Adrenal gland (tissue), 12 donors: ENCODE data around the gene USP49. TPM values are rescaled to one million over a fixed set of nuclear protein-coding genes. Genes with fewer than 3 reads are reported as not detected.

Experiments used
- DNase-seq, 7 donors: peaks; one replicate each; pipeline ENCODE4 v3.0.0-alpha.2; 2019 to 2020
- H3K27ac ChIP-seq, 5 donors: fragments of 200-600 bp; sonication (generic) in 4 of 5; 1 replicate in 3 of 5; 2 replicates in 2 of 5; pipeline versions ENCODE4 v1.5.1 to v1.8.0; 2016 to 2020; ENCODE audit warnings: mild to moderate bottlenecking in 1 of 5
- H3K27me3 ChIP-seq: fragments of 200-600 bp; 2 replicates; pipeline ENCODE4 v1.8.0; 2021
- H3K36me3 ChIP-seq, 2 donors: fragments of 200-600 bp; replicated peaks in 1 of 2; 1 replicate in 1 of 2; 2 replicates in 1 of 2; pipeline versions ENCODE4 v1.5.1 to v1.8.0; 2018 to 2022
- H3K4me1 ChIP-seq, 2 donors: fragments of 200-600 bp; replicated peaks in 1 of 2; 1 replicate in 1 of 2; 2 replicates in 1 of 2; pipeline versions ENCODE4 v1.5.1 to v1.8.0; 2018 to 2021
- H3K4me3 ChIP-seq, 4 donors: fragments of 200-600 bp; sonication (generic) in 3 of 4; one replicate each; pipeline ENCODE4 v1.5.1; 2016 to 2018
- H3K9me3 ChIP-seq, 3 donors: fragments of 200-600 bp; sonication (generic) in 1 of 3; replicated peaks in 1 of 3; 1 replicate in 2 of 3; 2 replicates in 1 of 3; pipeline versions ENCODE4 v1.5.1 to v1.8.0; 2016 to 2021
- POLR2A ChIP-seq, 2 donors: fragments of 450-650 bp; IDR thresholded peaks; one replicate each; pipeline ENCODE4 v1.6.1; 2017; ENCODE audit warnings: antibody characterized with exemption in 2 of 2, mild to moderate bottlenecking in 2 of 2, moderate library complexity in 1 of 2
- WGBS, 4 donors: extraction: QIAGEN DNeasy Blood & Tissue Kit in 2 of 4; methylation state at CpG; one replicate each; pipeline versions ENCODE4 v1.1.5 to v1.1.7; 2013 to 2017; 5-methylcytosine and 5-hydroxymethylcytosine counted together
- intact Hi-C, 2 donors: fragments of 100-400 bp; cut with DNase I; formaldehyde crosslinking; loops; one replicate each; pipeline versions ENCODE4 v1.14.1 to v1.15.0; 2022 to 2023
- polyA plus RNA-seq, 3 donors: library from polyadenylated mRNA; stranded (reverse); fragments of 200-250 nt in 2 of 3; fragments of 350-450 nt in 1 of 3; fragmentation: Illumina TruSeq in 1 of 3; extraction: RNeasy Lipid Tissue Mini Kit (QIAGEN cat#74804) in 1 of 3; gene quantifications; one replicate each; pipeline ENCODE4 v1.2.3, GENCODE V29; 2013 to 2014
- total RNA-seq, 9 donors: library from RNA; depleted of rRNA in 4 of 9; stranded (reverse); fragments of >200 nt in 4 of 9; fragments of 120-200 nt in 1 of 9; fragmentation: NEBNext Ultra II Directional in 1 of 9; extraction: Animal tissue kit (Norgen Biotek cat#: 25700) in 1 of 9; gene quantifications; one replicate each; pipeline versions ENCODE4 v1.1.0 to v1.2.4, GENCODE V29; 2013 to 2023
- TF ChIP-seq, protein P1 (sequence below), 6 experiments: fragments of 450-650 bp in 4 of 6; fragments of 200-600 bp in 2 of 6; sonication (generic) in 1 of 6; IDR thresholded peaks; 1 replicate in 5 of 6; 2 replicates in 1 of 6; pipeline versions ENCODE4 v1.5.1 to v1.8.0; 2016 to 2021; ENCODE audit warnings: antibody characterized with exemption in 6 of 6, mild to moderate bottlenecking in 2 of 6, moderate library complexity in 1 of 6
- donor health status: healthy with polysubstance abuse.
- donor health status: Bipolar disorder and iron deficiency.
- donor health status: DM: yes; HTN: yes; CAD: no.
- donor health status: DM: no; HTN: no; CAD: no.
- donor health status: DM: no; HTN: no; CAD: no.
- donor health status: DM: yes; HTN: yes; CAD: no.

USP49 gene
- total and polyA plus RNA-seq, 12 donors: 1.5 to 6.2 (median 3.4) TPM

DNA sequence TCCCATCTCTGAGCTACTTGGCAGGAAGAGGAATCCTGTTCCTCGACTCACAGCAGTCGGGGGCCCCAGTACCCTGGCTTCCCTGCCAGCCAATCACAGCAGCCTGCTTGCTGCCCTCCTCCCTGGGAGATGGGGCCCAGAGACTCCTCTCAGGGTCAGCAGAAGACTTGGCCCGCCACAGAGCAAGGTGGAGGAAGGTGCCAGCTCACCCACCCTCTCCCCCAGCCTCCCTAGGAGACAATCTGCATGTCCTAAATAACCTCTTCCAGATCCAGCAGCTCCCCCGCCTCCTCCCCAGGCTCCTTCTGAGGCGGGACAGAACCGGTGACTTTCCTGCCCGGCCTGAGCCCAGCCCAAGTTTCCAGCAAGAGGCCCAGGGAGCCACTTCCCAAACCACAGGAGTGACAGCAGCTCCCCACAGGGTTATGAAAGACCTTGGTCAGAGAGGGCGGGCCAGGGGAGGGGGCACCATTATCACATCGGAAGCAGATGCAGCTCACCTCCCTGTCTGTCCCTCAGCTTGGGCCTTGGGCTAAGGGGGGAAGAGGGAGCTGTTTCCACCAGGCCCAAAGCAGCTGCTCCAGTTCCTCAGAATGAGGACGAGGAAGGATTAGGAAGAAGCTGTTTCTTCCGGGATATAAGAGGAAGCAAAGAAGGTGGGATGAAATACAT is 44.1 kb upstream of the USP49 start:
- 9 to 19% (median 14%) methylated on average over 4 to 11 of the region's 11 CpGs for WGBS, 4 donors
- Histone ChIP-seq H3K4me3 (no peak overlapping the region), H3K4me1 (peaks cover 28 to 68% of the 10 kb centered on the region in 2 donors)

DNA sequence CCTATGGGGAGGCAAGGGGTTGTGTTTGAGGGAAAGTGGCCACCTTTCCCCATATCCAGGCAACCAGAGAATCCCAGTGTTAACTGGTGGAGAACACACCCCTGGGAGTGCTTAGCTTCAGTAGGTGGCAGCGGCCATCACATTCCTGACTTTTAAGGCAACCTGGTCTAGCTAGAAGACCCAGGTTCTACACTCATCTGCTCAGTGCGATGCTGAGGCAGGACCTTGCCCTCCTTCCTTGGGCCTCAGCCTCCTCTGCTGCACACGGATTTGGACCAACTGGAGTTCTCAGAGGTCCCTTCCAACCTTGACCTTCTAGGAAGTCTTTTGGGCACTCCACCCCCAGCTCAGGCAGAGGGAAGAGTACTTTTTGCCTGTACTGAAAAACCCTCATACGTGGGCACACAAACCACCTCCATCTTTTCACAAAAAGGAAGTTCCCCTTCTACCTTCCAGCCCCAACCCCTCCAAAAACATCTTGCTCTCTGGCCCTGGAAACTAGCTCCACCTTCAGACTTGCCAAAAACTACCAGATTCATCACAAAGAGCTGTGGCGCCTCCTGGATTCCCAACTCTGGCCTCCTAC is 43.5 kb upstream of the USP49 start:
- peaks cover 28 to 62% of the 10 kb centered on the region in 2 donors for H3K4me1 ChIP-seq
- H3K27ac ChIP-seq: peak overlapping the region; percentile 37 to 97 (median 84)
- intact Hi-C loops: loop anchor here (5.0 to 10.0 kb wide), 3 partner anchors 94 to 154 kb away; partner anchors contain the start of genes PRICKLE4 (in 2 of the 2) and TOMM6 (in 2 of the 2)
- 0 to 44% (median 41%) methylated on average over 1 to 5 of the region's 5 CpGs for WGBS, 4 donors
- TF ChIP-seq POLR2A (IDR thresholded peaks at IDR 0.05): no peak
- TF ChIP-seq, protein P1, sequence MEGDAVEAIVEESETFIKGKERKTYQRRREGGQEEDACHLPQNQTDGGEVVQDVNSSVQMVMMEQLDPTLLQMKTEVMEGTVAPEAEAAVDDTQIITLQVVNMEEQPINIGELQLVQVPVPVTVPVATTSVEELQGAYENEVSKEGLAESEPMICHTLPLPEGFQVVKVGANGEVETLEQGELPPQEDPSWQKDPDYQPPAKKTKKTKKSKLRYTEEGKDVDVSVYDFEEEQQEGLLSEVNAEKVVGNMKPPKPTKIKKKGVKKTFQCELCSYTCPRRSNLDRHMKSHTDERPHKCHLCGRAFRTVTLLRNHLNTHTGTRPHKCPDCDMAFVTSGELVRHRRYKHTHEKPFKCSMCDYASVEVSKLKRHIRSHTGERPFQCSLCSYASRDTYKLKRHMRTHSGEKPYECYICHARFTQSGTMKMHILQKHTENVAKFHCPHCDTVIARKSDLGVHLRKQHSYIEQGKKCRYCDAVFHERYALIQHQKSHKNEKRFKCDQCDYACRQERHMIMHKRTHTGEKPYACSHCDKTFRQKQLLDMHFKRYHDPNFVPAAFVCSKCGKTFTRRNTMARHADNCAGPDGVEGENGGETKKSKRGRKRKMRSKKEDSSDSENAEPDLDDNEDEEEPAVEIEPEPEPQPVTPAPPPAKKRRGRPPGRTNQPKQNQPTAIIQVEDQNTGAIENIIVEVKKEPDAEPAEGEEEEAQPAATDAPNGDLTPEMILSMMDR (IDR thresholded peaks at IDR 0.05): no peak
- H3K27me3 ChIP-seq: no peaks in the 10 kb centered on the region
- H3K9me3 ChIP-seq: no peaks in the 10 kb centered on the region
- peaks cover 0 to 28% of the 10 kb centered on the region in 2 donors for H3K36me3 ChIP-seq
- DNase-seq: no peak
- no peak overlapping the region for H3K4me3 ChIP-seq

More for the DNA sequence above, 44.1 kb upstream of the USP49 start:
- TF ChIP-seq, protein P1 (IDR thresholded peaks at IDR 0.05): no peak
- peak in 1 of 2 donors; percentile 18 for TF ChIP-seq POLR2A (IDR thresholded peaks at IDR 0.05)
- H3K27ac ChIP-seq: peak overlapping the region; percentile 37 to 97 (median 84)
- H3K36me3 ChIP-seq: peaks cover 0 to 22% of the 10 kb centered on the region in 2 donors
- intact Hi-C loops: loop anchor here (5.0 to 10.0 kb wide), 3 partner anchors 95 to 155 kb away; partner anchors contain the start of genes PRICKLE4 (in 2 of the 2) and TOMM6 (in 2 of the 2)
- peak; percentile 34 to 74 (median 61) for DNase-seq
- no peaks in the 10 kb centered on the region for H3K27me3 ChIP-seq
- H3K9me3 ChIP-seq: no peaks in the 10 kb centered on the region

DNA sequence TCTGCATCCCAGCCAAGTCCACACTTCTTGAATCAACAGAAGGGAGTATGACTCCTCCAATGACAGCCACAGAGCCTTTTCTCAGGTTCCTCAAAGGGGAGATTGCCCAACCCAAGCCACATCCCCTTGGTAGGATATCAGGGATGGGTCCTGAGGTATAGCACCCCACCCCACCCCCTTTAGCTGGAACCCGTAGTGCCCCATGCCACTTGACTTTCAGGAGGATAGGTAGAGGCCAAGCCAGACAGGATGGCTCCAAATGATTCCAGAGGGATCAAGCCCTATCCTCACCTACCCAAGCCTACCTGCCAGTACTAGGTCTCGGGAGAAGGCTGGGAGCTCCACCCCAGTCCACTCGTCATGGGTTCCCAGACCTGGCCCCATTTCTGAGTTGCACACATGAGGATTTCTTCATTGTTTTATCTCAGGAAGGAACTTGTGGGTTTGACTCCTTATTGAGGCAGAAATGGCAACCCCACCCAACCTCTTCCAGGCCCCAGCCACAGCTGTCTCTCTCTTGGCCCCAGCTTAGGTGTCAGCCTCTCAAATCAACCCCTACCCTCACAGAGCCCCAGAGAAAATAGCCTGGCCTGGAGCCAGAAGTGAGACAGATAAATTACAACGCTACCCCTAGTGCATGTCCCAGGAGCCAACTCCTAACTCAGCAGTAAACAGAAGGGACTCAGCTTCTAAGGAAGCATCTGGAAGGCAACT is 42.8 kb upstream of the USP49 start:
- Histone ChIP-seq H3K27me3 (no peaks in the 10 kb centered on the region), H3K9me3 (no peaks in the 10 kb centered on the region), H3K4me3 (no peak overlapping the region), H3K4me1 (peaks cover 28 to 61% of the 10 kb centered on the region in 2 donors), H3K27ac (peak overlapping the region in 4 of 5 donors; percentile 37 to 97 (median 84)), H3K36me3 (peaks cover 0 to 35% of the 10 kb centered on the region in 2 donors)
- TF ChIP-seq POLR2A (IDR thresholded peaks at IDR 0.05): no peak
- TF ChIP-seq, protein P1 (IDR thresholded peaks at IDR 0.05): no peak
- DNase-seq: peak in 3 of 7 donors; percentile 16 to 38 (median 29)
- 29 to 76% (median 53%) methylated on average over 3 to 4 of the region's 4 CpGs for WGBS, 4 donors
- intact Hi-C loops: loop anchor here (5.0 to 10.0 kb wide), 3 partner anchors 93 to 153 kb away; partner anchors contain the start of genes PRICKLE4 (in 2 of the 2) and TOMM6 (in 2 of the 2)

DNA sequence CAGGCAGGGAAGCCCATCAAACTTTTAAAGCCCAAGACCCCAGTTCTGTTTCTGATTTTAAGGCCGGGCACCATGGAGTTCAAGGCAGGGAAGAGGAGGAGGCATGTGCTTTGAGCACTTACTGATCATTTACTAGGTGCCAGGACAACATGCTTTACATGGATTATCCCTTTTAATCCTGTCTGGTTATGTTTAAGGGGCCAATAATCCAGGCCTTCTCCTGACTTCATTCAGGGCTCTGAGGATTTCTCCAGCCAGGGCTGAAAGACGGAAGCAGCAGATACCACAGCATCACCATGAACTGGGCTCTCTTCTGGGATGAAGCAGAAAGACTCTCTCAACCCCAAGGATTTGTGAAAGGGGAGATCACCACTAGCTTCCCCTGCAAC is 42.3 kb upstream of the USP49 start:
- no peak for DNase-seq
- peak overlapping the region in 3 of 5 donors; percentile 48 to 97 (median 85) for H3K27ac ChIP-seq
- no peak overlapping the region for H3K4me3 ChIP-seq
- WGBS, 4 donors: 67 to 77% (median 70%) methylated on average over 2 of the region's 2 CpGs
- no peak for TF ChIP-seq POLR2A (IDR thresholded peaks at IDR 0.05)
- TF ChIP-seq, protein P1 (IDR thresholded peaks at IDR 0.05): no peak
- H3K9me3 ChIP-seq: no peaks in the 10 kb centered on the region
- intact Hi-C loops: loop anchor here (5.0 to 10.0 kb wide), 3 partner anchors 93 to 153 kb away; partner anchors contain the start of genes PRICKLE4 (in 2 of the 2) and TOMM6 (in 2 of the 2)
- no peaks in the 10 kb centered on the region for H3K27me3 ChIP-seq
- peaks cover 0 to 40% of the 10 kb centered on the region in 2 donors for H3K36me3 ChIP-seq
- peaks cover 28 to 56% of the 10 kb centered on the region in 2 donors for H3K4me1 ChIP-seq
